Measurements from ENCODE around the gene ZBTB24.
"Not testable (repeated sequence)": the region's sequence is repeated elsewhere in the genome, so short reads cannot be mapped to it uniquely, and the experiment has no call there.

ZBTB24 gene

GRCh38 chr6:109482905-109483734 is at the start of gene ZBTB24:
Gene ZBTB24, minus strand, starts transcription at chr6:109483219. Its CDS starts 1,193 bp downstream, at chr6:109482026.
- Mint-ChIP-seq H3K36me3 (ENCODE audit: low read depth) (peaks cover 36% of the 10 kb centered on the region), H3K9me3 (no peaks in the 10 kb centered on the region), H3K27ac (peak within 1 kb of the TSS; percentile 79), H3K4me1 (ENCODE audit: low read depth) (peaks cover 47% of the 10 kb centered on the region), H3K4me3 (peak within 1 kb of the TSS; percentile 81), H3K27me3 (peaks cover 10% of the 10 kb centered on the region)
- intact Hi-C loops (cut with micrococcal nuclease) = loop anchor here (2.0 to 5.0 kb wide), 2 partner anchors 28 to 46 kb away; partner anchors contain the start of gene MICAL1

- H3K27me3 Mint-ChIP-seq = no peaks in the 10 kb centered on the region
- H3K27ac Mint-ChIP-seq = no peak overlapping the region
- H3K36me3 Mint-ChIP-seq (ENCODE audit: low read depth) = no peaks in the 10 kb centered on the region
- no peaks in the 10 kb centered on the region for H3K9me3 Mint-ChIP-seq
- intact Hi-C loops (cut with micrococcal nuclease) = no loop called here
- no peak overlapping the region for H3K4me3 Mint-ChIP-seq
- H3K4me1 Mint-ChIP-seq (ENCODE audit: low read depth) = no peaks in the 10 kb centered on the region
Observed at GRCh38 chr6:109531446-109531845, 48.4 kb upstream of the ZBTB24 start.

- Mint-ChIP-seq H3K27me3 (no peaks in the 10 kb centered on the region), H3K36me3 (ENCODE audit: low read depth) (no peaks in the 10 kb centered on the region), H3K9me3 (peaks cover 15% of the 10 kb centered on the region), H3K27ac (no peak overlapping the region), H3K4me3 (no peak overlapping the region), H3K4me1 (ENCODE audit: low read depth) (no peaks in the 10 kb centered on the region)
- intact Hi-C loops (cut with micrococcal nuclease) = loop anchor here (1.0 to 5.0 kb wide), 3 partner anchors 511 to 864 kb away; no protein-coding TSS in a partner anchor
Observed at GRCh38 chr6:109527989-109528388, 45.0 kb upstream of the ZBTB24 start.

DNA sequence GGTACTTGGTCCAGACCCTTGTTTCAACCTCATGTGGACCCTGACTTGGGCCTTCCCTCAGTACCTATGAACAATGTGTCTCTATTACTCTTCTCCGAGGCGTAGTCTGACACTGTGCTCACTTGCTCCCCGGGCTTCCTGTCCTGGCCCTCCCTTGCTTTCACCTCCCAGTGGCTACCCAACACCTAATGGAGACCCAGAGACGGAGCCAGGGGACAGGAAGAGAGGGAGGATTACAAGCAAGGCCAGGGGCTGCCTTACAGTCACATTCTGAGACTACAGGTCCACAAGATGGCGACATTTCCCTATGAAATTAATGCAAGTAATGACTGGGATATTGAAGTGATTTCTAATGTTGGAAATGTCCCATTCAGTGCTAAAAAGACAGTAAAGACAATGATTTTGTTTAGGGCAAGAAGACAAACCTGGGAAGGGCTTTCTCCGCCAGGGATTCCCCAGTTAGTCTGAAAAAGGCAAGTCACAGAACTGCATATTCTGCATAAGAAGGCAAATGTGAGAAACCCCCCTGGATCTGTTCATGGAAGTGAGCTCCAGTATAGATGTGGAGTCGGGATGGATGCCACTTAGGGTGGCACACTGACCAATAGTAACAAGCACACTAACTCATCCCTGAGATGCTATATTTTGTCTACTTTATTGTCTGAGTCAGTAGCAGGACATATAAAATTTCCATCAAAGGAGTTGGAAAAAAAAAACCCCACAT is 44.0 kb upstream of the ZBTB24 start:
- no peak overlapping the region for H3K4me3 Mint-ChIP-seq
- H3K27me3 Mint-ChIP-seq = no peaks in the 10 kb centered on the region
- intact Hi-C loops (cut with micrococcal nuclease) = loop anchor here (5.0 kb wide), 1 partner anchor 865 kb away; no protein-coding TSS in a partner anchor

DNA sequence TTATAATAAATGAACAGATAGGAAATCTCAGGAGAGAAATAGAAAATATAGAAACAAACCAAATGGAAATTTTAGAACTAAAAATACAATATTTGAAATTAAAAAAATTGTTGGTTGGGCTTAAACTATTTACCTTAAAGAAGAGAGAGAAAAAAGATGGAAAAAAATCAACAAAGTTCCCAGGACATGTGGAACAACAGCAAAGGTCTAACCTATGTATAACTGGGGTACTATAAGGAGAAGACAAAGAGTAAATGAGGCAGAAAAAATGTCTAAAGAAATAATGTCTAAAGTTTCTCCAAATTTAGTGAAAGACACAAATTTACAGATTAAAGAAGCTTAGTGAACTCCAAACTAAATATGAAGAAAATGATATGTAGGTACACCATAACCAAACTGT is 41.1 kb upstream of the ZBTB24 start:
- H3K27ac Mint-ChIP-seq = no peak overlapping the region
- no peak overlapping the region for H3K4me3 Mint-ChIP-seq
- no peaks in the 10 kb centered on the region for H3K27me3 Mint-ChIP-seq
- intact Hi-C loops (cut with micrococcal nuclease) = loop anchor here (5.0 kb wide), 1 partner anchor 178 kb away; no protein-coding TSS in a partner anchor
- H3K9me3 Mint-ChIP-seq = peaks cover 15% of the 10 kb centered on the region
- H3K36me3 Mint-ChIP-seq (ENCODE audit: low read depth) = no peaks in the 10 kb centered on the region
- peaks cover 18% of the 10 kb centered on the region for H3K4me1 Mint-ChIP-seq (ENCODE audit: low read depth)

More for the DNA sequence above, 44.0 kb upstream of the ZBTB24 start:
- Mint-ChIP-seq H3K36me3 (ENCODE audit: low read depth) (no peaks in the 10 kb centered on the region), H3K9me3 (peaks cover 15% of the 10 kb centered on the region), H3K27ac (no peak overlapping the region), H3K4me1 (ENCODE audit: low read depth) (no peaks in the 10 kb centered on the region)

- Mint-ChIP-seq H3K9me3 (peaks cover 15% of the 10 kb centered on the region), H3K4me1 (ENCODE audit: low read depth) (peaks cover 18% of the 10 kb centered on the region), H3K27me3 (no peaks in the 10 kb centered on the region), H3K36me3 (ENCODE audit: low read depth) (no peaks in the 10 kb centered on the region), H3K27ac (no peak overlapping the region), H3K4me3 (no peak overlapping the region)
- intact Hi-C loops (cut with micrococcal nuclease) = loop anchor here (5.0 kb wide), 1 partner anchor 179 kb away; no protein-coding TSS in a partner anchor
Observed at GRCh38 chr6:109523478-109523877, 40.5 kb upstream of the ZBTB24 start.

GRCh38 chr6:109521080-109521479 is 38.1 kb upstream of the ZBTB24 start:
- no peaks in the 10 kb centered on the region for H3K27me3 Mint-ChIP-seq
- peaks cover 28% of the 10 kb centered on the region for H3K4me1 Mint-ChIP-seq (ENCODE audit: low read depth)
- H3K9me3 Mint-ChIP-seq = peaks cover 15% of the 10 kb centered on the region
- peak overlapping the region; percentile 61 for H3K27ac Mint-ChIP-seq
- intact Hi-C loops (cut with micrococcal nuclease) = loop anchor here (5.0 kb wide), 1 partner anchor 181 kb away; no protein-coding TSS in a partner anchor
- no peak overlapping the region for H3K4me3 Mint-ChIP-seq
- H3K36me3 Mint-ChIP-seq (ENCODE audit: low read depth) = no peaks in the 10 kb centered on the region

- not testable (repeated sequence) for H3K36me3 Mint-ChIP-seq (ENCODE audit: low read depth); H3K4me3 Mint-ChIP-seq; H3K27ac Mint-ChIP-seq; H3K27me3 Mint-ChIP-seq
- intact Hi-C loops (cut with micrococcal nuclease) = loop anchor here (5.0 kb wide), 1 partner anchor 183 kb away; no protein-coding TSS in a partner anchor
- Mint-ChIP-seq H3K9me3 (peaks cover 15% of the 10 kb centered on the region), H3K4me1 (ENCODE audit: low read depth) (peaks cover 34% of the 10 kb centered on the region)
Observed at GRCh38 chr6:109519647-109520046, 36.6 kb upstream of the ZBTB24 start.

GRCh38 chr6:109516929-109517328 is 33.9 kb upstream of the ZBTB24 start:
- no peaks in the 10 kb centered on the region for H3K27me3 Mint-ChIP-seq
- H3K9me3 Mint-ChIP-seq = no peaks in the 10 kb centered on the region
- no peaks in the 10 kb centered on the region for H3K36me3 Mint-ChIP-seq (ENCODE audit: low read depth)
- H3K27ac Mint-ChIP-seq = no peak overlapping the region
- peaks cover 34% of the 10 kb centered on the region for H3K4me1 Mint-ChIP-seq (ENCODE audit: low read depth)
- H3K4me3 Mint-ChIP-seq = no peak overlapping the region
- intact Hi-C loops (cut with micrococcal nuclease) = no loop called here

DNA sequence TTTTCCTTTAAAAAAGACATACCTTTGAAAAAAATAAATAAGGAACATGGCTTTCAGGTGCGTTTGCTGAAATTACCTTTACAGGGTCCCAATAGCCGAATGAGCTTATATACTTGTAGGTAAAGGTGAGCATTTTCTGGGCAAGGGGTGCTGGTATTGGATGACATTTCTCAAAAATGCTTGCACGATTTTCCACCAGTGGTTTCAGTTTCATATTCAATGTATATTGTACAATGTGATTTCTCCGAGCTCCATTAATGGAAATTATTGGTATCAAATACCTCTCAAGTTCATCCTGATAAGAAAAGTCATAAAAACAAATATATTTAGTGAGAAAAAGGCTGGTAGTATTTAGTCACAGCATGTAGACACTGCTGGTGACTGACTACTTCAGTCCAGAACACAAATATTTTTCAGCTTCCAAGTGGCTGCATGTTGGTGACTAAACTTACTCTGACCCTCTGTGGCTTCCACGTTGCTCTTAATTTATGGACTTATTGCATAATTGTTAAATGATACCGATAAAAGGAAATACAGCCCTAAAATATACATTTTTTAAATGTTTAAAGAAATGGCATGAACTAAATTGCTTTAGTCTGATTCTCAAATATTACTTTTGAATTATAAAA is 32.9 kb upstream of the ZBTB24 start:
- Mint-ChIP-seq H3K9me3 (no peaks in the 10 kb centered on the region), H3K27me3 (no peaks in the 10 kb centered on the region), H3K27ac (no peak overlapping the region), H3K36me3 (ENCODE audit: low read depth) (no peaks in the 10 kb centered on the region), H3K4me1 (ENCODE audit: low read depth) (peaks cover 24% of the 10 kb centered on the region), H3K4me3 (no peak overlapping the region)
- intact Hi-C loops (cut with micrococcal nuclease) = no loop called here

DNA sequence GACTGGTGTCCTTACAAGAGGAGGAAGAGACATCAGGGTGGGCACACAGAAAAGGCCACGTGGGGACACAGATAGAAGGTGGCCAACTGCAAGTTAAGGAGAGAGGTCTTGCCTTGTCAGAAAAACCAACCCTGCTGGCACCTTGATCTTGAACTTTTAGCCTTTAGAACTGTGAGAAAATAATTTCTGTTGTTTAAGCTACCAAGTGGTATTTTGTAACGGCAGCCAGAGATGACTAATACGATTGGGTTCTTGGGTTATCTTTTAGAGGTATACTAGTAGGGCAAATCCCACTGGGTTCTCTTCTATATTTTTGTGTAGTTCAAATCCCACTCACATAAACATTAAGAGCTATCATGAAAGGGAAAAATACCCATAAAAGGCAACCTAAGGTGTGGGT is 31.9 kb upstream of the ZBTB24 start:
- no peak overlapping the region for H3K27ac Mint-ChIP-seq
- no peaks in the 10 kb centered on the region for H3K27me3 Mint-ChIP-seq
- peaks cover 16% of the 10 kb centered on the region for H3K4me1 Mint-ChIP-seq (ENCODE audit: low read depth)
- no peaks in the 10 kb centered on the region for H3K36me3 Mint-ChIP-seq (ENCODE audit: low read depth)
- H3K9me3 Mint-ChIP-seq = peaks cover 7% of the 10 kb centered on the region
- intact Hi-C loops (cut with micrococcal nuclease) = no loop called here
- no peak overlapping the region for H3K4me3 Mint-ChIP-seq

- no peaks in the 10 kb centered on the region for H3K36me3 Mint-ChIP-seq (ENCODE audit: low read depth)
- peaks cover 16% of the 10 kb centered on the region for H3K4me1 Mint-ChIP-seq (ENCODE audit: low read depth)
- no peaks in the 10 kb centered on the region for H3K27me3 Mint-ChIP-seq
- intact Hi-C loops (cut with micrococcal nuclease) = no loop called here
- H3K4me3 Mint-ChIP-seq = no peak overlapping the region
- H3K9me3 Mint-ChIP-seq = peaks cover 7% of the 10 kb centered on the region
- no peak overlapping the region for H3K27ac Mint-ChIP-seq
Observed at GRCh38 chr6:109513571-109514071, 30.6 kb upstream of the ZBTB24 start.

GRCh38 chr6:109512271-109512817 is 29.3 kb upstream of the ZBTB24 start:
- H3K27me3 Mint-ChIP-seq = no peaks in the 10 kb centered on the region
- intact Hi-C loops (cut with micrococcal nuclease) = no loop called here
- peaks cover 16% of the 10 kb centered on the region for H3K4me1 Mint-ChIP-seq (ENCODE audit: low read depth)
- H3K4me3 Mint-ChIP-seq = no peak overlapping the region
- H3K27ac Mint-ChIP-seq = no peak overlapping the region
- H3K36me3 Mint-ChIP-seq (ENCODE audit: low read depth) = no peaks in the 10 kb centered on the region
- peaks cover 7% of the 10 kb centered on the region for H3K9me3 Mint-ChIP-seq

All from dendritic cell treated with granulocyte-macrophage colony-stimulating factor and Interleukin-4, amounts not matched to agents 40 ng/mL and 50 ng/mL, for 4 days (primary cell).